22Rv1 (cell line): ENCODE results near the gene SMAD6.

ENCODE experiments used
- H3K27ac ChIP-seq: fragments of 450-650 bp; 2 replicates; pipeline ENCODE4 v1.5.1; 2017
- ZFX ChIP-seq: fragments of 450-650 bp; IDR thresholded peaks from 2 replicates; pipeline ENCODE4 v1.6.1; 2017; ENCODE audit warnings: antibody characterized with exemption, borderline replicate concordance
- TF ChIP-seq, protein P1 (sequence below): fragments of 450-650 bp; IDR thresholded peaks from 2 replicates; pipeline ENCODE4 v1.5.1; 2017; ENCODE audit warnings: mild to moderate bottlenecking

The SMAD6 gene

DNA sequence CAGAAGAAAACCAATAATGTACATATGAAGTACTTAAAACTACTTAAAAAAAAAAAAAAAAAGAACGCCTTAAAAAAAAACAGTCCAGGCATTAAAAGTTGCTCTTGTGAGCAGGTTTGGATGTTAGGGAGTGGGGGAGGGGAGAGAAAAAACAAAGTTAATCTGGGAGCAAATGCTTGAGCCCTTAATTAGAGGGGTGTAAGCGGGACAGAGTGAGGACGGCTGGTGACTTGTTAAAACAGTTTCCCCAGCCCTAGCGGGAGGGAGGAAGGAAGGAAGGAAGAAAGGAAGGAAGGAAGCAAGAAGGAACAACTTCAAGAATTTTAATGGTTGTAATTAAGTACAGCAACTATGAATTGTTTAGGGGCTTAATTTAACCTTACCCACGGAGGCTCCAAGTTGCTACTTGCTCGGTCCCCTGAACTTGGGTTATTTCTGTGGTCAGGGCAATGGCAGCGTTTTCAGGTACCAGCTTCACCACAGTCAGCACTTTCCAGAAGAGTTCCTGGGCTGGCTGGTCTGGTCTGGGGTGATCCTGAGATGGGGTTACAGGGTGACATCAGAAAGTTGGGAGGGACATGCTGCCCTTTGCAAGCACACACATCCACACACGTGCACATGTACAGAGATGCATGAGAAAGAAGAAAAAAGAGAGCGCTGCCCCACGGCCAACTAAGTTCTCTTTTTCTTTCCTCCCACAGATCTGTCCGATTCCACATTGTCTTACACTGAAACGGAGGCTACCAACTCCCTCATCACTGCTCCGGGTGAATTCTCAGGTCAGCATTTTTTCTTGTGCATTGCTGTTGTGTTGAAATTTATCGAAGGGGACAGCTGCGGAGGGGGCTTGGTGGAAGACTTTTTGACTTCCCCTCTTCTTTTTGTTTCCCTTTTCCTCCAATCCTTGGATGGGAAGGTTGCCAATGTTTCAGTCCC is 14.0 kb downstream of the SMAD6 start:
- no peak overlapping the region for H3K27ac ChIP-seq
- TF ChIP-seq, protein P1, sequence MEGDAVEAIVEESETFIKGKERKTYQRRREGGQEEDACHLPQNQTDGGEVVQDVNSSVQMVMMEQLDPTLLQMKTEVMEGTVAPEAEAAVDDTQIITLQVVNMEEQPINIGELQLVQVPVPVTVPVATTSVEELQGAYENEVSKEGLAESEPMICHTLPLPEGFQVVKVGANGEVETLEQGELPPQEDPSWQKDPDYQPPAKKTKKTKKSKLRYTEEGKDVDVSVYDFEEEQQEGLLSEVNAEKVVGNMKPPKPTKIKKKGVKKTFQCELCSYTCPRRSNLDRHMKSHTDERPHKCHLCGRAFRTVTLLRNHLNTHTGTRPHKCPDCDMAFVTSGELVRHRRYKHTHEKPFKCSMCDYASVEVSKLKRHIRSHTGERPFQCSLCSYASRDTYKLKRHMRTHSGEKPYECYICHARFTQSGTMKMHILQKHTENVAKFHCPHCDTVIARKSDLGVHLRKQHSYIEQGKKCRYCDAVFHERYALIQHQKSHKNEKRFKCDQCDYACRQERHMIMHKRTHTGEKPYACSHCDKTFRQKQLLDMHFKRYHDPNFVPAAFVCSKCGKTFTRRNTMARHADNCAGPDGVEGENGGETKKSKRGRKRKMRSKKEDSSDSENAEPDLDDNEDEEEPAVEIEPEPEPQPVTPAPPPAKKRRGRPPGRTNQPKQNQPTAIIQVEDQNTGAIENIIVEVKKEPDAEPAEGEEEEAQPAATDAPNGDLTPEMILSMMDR = no peak
- TF ChIP-seq ZFX = no peak

- no peak overlapping the region for H3K27ac ChIP-seq
- no peak for TF ChIP-seq ZFX
- TF ChIP-seq, protein P1 = no peak
Observed at GRCh38 chr15:66716656-66717020, 14.6 kb downstream of the SMAD6 start.

DNA sequence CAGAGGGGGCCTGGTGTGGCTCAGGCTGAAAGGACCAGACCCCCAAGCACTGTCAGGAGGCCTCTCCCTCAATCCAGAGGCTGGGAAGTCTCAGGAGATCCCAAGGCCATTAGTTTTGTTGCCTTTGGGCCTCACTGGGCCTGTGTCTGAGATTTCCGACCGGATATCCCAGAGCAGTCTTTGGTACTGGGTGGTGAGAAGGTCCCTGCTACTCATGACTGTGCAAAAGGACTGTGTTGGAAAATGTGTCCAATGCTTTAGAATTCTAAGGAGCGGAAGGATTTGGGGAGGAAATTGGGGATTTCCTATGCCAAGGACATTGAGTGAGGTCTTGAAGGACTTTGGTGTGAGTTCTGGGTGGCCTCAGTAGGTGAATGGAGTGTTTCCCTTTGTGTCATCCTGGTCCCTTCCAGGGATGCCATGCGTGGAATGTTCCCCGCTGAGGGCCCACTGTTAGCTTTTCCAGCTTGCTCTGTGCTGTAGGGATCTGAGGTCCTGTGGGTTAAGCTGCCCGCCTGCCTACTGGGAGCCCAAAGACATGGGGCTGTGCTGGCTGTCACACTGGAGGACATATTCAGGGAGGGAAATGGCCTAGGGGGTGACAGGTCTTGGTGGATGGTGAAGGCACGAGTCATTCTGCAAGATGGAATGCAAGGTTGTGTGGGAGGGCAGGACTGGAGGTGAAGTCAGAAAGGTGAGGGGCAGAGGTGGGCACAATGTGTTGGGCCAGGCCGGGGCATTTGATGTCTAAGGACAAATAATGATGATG is 16.4 kb downstream of the SMAD6 start:
- no peak overlapping the region for H3K27ac ChIP-seq
- no peak for TF ChIP-seq ZFX
- TF ChIP-seq, protein P1 = no peak

- H3K27ac ChIP-seq = no peak overlapping the region
- TF ChIP-seq, protein P1 = no peak
- TF ChIP-seq ZFX = no peak
Observed at GRCh38 chr15:66719471-66719870, 17.4 kb downstream of the SMAD6 start.

DNA sequence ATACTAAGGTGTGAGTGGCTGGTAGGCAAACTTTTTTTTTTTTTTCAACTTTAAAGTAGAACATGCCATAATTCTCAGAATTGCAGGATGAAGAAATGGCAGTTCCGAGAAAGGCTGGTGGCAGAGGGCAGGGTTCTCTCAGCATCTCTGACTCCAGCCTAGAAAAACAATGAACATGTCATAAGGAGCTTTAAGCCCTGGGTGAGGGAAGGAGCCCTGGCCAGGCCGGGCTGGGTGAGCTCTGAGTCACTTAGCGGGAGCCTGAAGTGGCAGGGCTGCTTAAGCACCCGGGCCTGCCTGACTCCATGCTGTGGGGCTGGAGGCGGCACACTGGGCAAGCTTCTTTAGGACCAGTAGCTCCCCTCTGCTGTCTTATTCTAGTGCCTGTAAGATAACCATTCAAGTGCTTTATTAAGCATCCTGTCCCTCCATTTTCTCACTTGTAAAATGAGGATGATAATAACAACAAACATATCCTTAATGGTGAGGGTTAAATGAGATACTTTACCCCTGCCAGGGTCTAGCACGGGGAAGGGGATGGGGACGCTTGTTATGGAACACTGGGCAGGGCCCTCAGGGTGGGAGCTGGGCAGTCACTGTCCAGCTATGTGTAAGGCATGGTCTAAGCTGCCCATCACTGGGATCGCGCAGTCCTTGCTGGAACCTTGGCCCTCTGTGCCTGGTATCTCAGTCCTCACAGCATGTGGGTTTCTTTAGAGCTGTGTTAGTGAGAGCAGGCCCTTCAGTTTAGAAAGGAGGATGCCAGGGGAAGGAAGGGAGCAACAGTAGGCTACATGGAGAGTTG is 18.4 kb downstream of the SMAD6 start:
- H3K27ac ChIP-seq = no peak overlapping the region

GRCh38 chr15:66721020-66721419 is 19.0 kb downstream of the SMAD6 start:
- H3K27ac ChIP-seq = no peak overlapping the region
- no peak for TF ChIP-seq ZFX
- TF ChIP-seq, protein P1 = no peak

More for the DNA sequence above, 18.4 kb downstream of the SMAD6 start:
- TF ChIP-seq, protein P1 = no peak
- TF ChIP-seq ZFX = no peak
